GM23338 (cell line): Measurements from ENCODE around the gene AGXT. TPM values are rescaled to one million over a fixed set of nuclear protein-coding genes. Genes with fewer than 3 reads are reported as not detected.

ENCODE experiments used
- ATAC-seq: fragments of 200-7000 bp; cut with Tn5 transposase; 3 replicates; pipeline ENCODE4 v1.9.1; 2020
- DNase-seq: peaks from one replicate; pipeline ENCODE4 v3.0.0-alpha.2; 2015; ENCODE audit warnings: low spot score
- H2AFZ ChIP-seq: fragments of 200-600 bp; sonication (generic); 2 replicates; pipeline ENCODE4 v1.8.0; 2016; ENCODE audit warnings: antibody characterized with exemption, mild to moderate bottlenecking, moderate library complexity
- H3F3A ChIP-seq: fragments of 200-600 bp; sonication (generic); replicated peaks from 2 replicates; pipeline ENCODE4 v1.8.0; 2017; ENCODE audit warnings: antibody characterized with exemption, mixed run types, low read depth
- H3K27ac ChIP-seq: fragments of 200-600 bp; sonication (generic); 2 replicates; pipeline ENCODE4 v1.6.1; 2016; ENCODE audit warnings: low read depth
- H3K27me3 ChIP-seq: fragments of 200-600 bp; sonication (generic); 2 replicates; pipeline ENCODE4 v1.8.0; 2016; ENCODE audit warnings: mild to moderate bottlenecking, mixed run types, moderate library complexity; ENCODE audit not compliant: insufficient read depth
- H3K36me3 ChIP-seq: fragments of 200-600 bp; sonication (generic); 2 replicates; pipeline ENCODE4 v1.8.0; 2016; ENCODE audit warnings: mild to moderate bottlenecking; ENCODE audit not compliant: insufficient read depth
- H3K4me1 ChIP-seq: fragments of 200-600 bp; sonication (generic); 2 replicates; pipeline ENCODE4 v1.8.0; 2016; ENCODE audit warnings: mild to moderate bottlenecking, moderate library complexity; ENCODE audit not compliant: insufficient read depth
- H3K4me2 ChIP-seq: fragments of 200-600 bp; sonication (generic); 2 replicates; pipeline ENCODE4 v1.7.1; 2017; ENCODE audit warnings: mixed run types
- H3K4me3 ChIP-seq: fragments of 200-600 bp; sonication (generic); 2 replicates; pipeline ENCODE4 v1.6.1; 2016; ENCODE audit warnings: mixed run types
- H3K79me2 ChIP-seq: fragments of 200-600 bp; sonication (generic); replicated peaks from 2 replicates; pipeline ENCODE4 v1.8.0; 2017; ENCODE audit warnings: mild to moderate bottlenecking; ENCODE audit not compliant: insufficient read depth
- H3K9me2 ChIP-seq: fragments of 200-600 bp; sonication (generic); 2 replicates; pipeline ENCODE4 v1.8.0; 2017; ENCODE audit not compliant: insufficient read depth
- H4K20me1 ChIP-seq: fragments of 200-600 bp; sonication (generic); replicated peaks from 2 replicates; pipeline ENCODE4 v1.8.0; 2017; ENCODE audit warnings: mild to moderate bottlenecking; ENCODE audit not compliant: insufficient read depth
- H3K27ac Mint-ChIP-seq: 2 replicates; pipeline ENCODE4 v1.8.0; 2020; ENCODE audit warnings: inconsistent platforms, mild to moderate bottlenecking, moderate library complexity, mixed read lengths
- H3K27me3 Mint-ChIP-seq: 3 replicates; pipeline ENCODE4 v1.8.0; 2022; ENCODE audit warnings: low read depth, mild to moderate bottlenecking, moderate library complexity, mixed read lengths, inconsistent platforms; ENCODE audit not compliant: insufficient read depth, poor library complexity
- H3K36me3 Mint-ChIP-seq: 3 replicates; pipeline ENCODE4 v1.8.0; 2021; ENCODE audit warnings: low read depth, mild to moderate bottlenecking, inconsistent platforms, moderate library complexity, mixed read lengths
- H3K4me1 Mint-ChIP-seq: 3 replicates; pipeline ENCODE4 v1.8.0; 2020; ENCODE audit warnings: mild to moderate bottlenecking, inconsistent platforms, mixed read lengths
- H3K4me3 Mint-ChIP-seq: 3 replicates; pipeline ENCODE4 v1.8.0; 2021; ENCODE audit warnings: moderate library complexity, mild to moderate bottlenecking, inconsistent platforms, mixed read lengths
- H3K9me3 Mint-ChIP-seq: 3 replicates; pipeline ENCODE4 v1.8.0; 2020; ENCODE audit warnings: moderate library complexity, mild to moderate bottlenecking, inconsistent platforms, mixed read lengths
- CREB1 ChIP-seq: fragments of 250-450 bp; sonication (Bioruptor Pico); IDR thresholded peaks from 2 replicates; pipeline ENCODE4 v1.5.0; 2020; ENCODE audit warnings: low read depth, mild to moderate bottlenecking, moderate library complexity
- NANOG ChIP-seq: IDR thresholded peaks from 2 replicates; pipeline ENCODE4 v1.6.1; 2016; ENCODE audit warnings: antibody characterized with exemption, borderline replicate concordance
- polyA plus RNA-seq: library from polyadenylated mRNA; unstranded; fragments of >200 nt; fragmentation: Nextera tagmentation; extraction: Ambion mirVana; gene quantifications from 2 replicates; pipeline ENCODE4 v1.2.1, GENCODE V29; 2016
- total RNA-seq: library from RNA; depleted of rRNA; stranded (reverse); fragments of >200 nt; shearing (Covaris generic); gene quantifications from 2 replicates; pipeline ENCODE4 v1.2.3, GENCODE V29; 2014
- TF ChIP-seq, protein P1 (sequence below): IDR thresholded peaks from one replicate; pipeline ENCODE4 v1.6.1; 2018; ENCODE audit warnings: antibody characterized with exemption; ENCODE audit not compliant: unreplicated experiment

Gene AGXT
- total and polyA plus RNA-seq, 2 experiments from 2014 or later, result not detected

GRCh38 chr2:240836781-240837467 is 31.7 kb upstream of the AGXT start:
- H3K79me2 ChIP-seq, result no peaks in the 10 kb centered on the region
- no peaks in the 10 kb centered on the region for H3K36me3 ChIP-seq
- H3K27me3 ChIP-seq, result no peaks in the 10 kb centered on the region
- Mint-ChIP-seq H3K27me3 (peaks cover 3% of the 10 kb centered on the region), H3K27ac (no peak overlapping the region), H3K4me3 (no peak overlapping the region), H3K4me1 (no peaks in the 10 kb centered on the region; the same call in 2 of the 3 replicates), H3K9me3 (no peaks in the 10 kb centered on the region), H3K36me3 (no peaks in the 10 kb centered on the region)
- peaks cover 3% of the 10 kb centered on the region; the same call in 1 of the 2 replicates for H3K4me1 ChIP-seq
- TF ChIP-seq CREB1 (CRISPR knock-in tag) (no peak), NANOG (no peak)
- TF ChIP-seq, protein P1, sequence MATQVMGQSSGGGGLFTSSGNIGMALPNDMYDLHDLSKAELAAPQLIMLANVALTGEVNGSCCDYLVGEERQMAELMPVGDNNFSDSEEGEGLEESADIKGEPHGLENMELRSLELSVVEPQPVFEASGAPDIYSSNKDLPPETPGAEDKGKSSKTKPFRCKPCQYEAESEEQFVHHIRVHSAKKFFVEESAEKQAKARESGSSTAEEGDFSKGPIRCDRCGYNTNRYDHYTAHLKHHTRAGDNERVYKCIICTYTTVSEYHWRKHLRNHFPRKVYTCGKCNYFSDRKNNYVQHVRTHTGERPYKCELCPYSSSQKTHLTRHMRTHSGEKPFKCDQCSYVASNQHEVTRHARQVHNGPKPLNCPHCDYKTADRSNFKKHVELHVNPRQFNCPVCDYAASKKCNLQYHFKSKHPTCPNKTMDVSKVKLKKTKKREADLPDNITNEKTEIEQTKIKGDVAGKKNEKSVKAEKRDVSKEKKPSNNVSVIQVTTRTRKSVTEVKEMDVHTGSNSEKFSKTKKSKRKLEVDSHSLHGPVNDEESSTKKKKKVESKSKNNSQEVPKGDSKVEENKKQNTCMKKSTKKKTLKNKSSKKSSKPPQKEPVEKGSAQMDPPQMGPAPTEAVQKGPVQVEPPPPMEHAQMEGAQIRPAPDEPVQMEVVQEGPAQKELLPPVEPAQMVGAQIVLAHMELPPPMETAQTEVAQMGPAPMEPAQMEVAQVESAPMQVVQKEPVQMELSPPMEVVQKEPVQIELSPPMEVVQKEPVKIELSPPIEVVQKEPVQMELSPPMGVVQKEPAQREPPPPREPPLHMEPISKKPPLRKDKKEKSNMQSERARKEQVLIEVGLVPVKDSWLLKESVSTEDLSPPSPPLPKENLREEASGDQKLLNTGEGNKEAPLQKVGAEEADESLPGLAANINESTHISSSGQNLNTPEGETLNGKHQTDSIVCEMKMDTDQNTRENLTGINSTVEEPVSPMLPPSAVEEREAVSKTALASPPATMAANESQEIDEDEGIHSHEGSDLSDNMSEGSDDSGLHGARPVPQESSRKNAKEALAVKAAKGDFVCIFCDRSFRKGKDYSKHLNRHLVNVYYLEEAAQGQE, result no peak
- H3K27ac ChIP-seq, result no peak overlapping the region
- H3K4me2 ChIP-seq, result no peak overlapping the region
- ATAC-seq (no peak), DNase-seq (no peak)
- no peaks in the 10 kb centered on the region for H3K9me2 ChIP-seq
- H4K20me1 ChIP-seq, result no peaks in the 10 kb centered on the region
- H3F3A ChIP-seq, result no peaks in the 10 kb centered on the region
- no peak overlapping the region for H2AFZ ChIP-seq
- no peak overlapping the region for H3K4me3 ChIP-seq

GRCh38 chr2:240837621-240838020 is 31.0 kb upstream of the AGXT start:
- DNase-seq (no peak), ATAC-seq (no peak)
- no peaks in the 10 kb centered on the region for H3K9me2 ChIP-seq
- Mint-ChIP-seq H3K4me3 (no peak overlapping the region), H3K27ac (no peak overlapping the region), H3K4me1 (peaks cover 4% of the 10 kb centered on the region; the same call in 2 of the 3 replicates), H3K27me3 (peaks cover 3% of the 10 kb centered on the region), H3K36me3 (no peaks in the 10 kb centered on the region), H3K9me3 (no peaks in the 10 kb centered on the region)
- no peaks in the 10 kb centered on the region for H3F3A ChIP-seq
- no peak overlapping the region for H2AFZ ChIP-seq
- TF ChIP-seq NANOG, result no peak
- no peaks in the 10 kb centered on the region for H3K79me2 ChIP-seq
- H3K4me2 ChIP-seq, result no peak overlapping the region
- H3K4me3 ChIP-seq, result no peak overlapping the region
- H3K4me1 ChIP-seq, result peaks cover 2% of the 10 kb centered on the region; the same call in 1 of the 2 replicates
- H3K27ac ChIP-seq, result no peak overlapping the region
- no peaks in the 10 kb centered on the region for H3K36me3 ChIP-seq
- H3K27me3 ChIP-seq, result no peaks in the 10 kb centered on the region
- H4K20me1 ChIP-seq, result no peaks in the 10 kb centered on the region
